H1 (cell line): ENCODE measurements around the gene ADK.

Experiments used
- BACH1 ChIP-seq: IDR thresholded peaks from 2 replicates; pipeline ENCODE4 v1.6.1; 2012; ENCODE audit warnings: low read length, improper control_type of control experiment
- CTCF ChIP-seq, 3 experiments: IDR thresholded peaks; 1 replicate in 2 of 3; 2 replicates in 1 of 3; pipeline versions ENCODE4 v1.5.1 to v1.6.1; 2011; ENCODE audit warnings: low read length in 3 of 3, mild to moderate bottlenecking in 3 of 3, inconsistent platforms in 2 of 3, low read depth in 1 of 3, moderate library complexity in 1 of 3; ENCODE audit not compliant: insufficient read depth in 1 of 3; ENCODE audit errors: control extremely low read depth in 1 of 3
- EP300 ChIP-seq, 2 experiments: IDR thresholded peaks; 1 replicate in 1 of 2; 2 replicates in 1 of 2; pipeline ENCODE4 v1.6.1; 2011 to 2012; ENCODE audit warnings: low read depth in 2 of 2, low read length in 2 of 2, mild to moderate bottlenecking in 2 of 2, borderline replicate concordance in 1 of 2, inconsistent platforms in 1 of 2, moderate library complexity in 1 of 2
- EZH2 ChIP-seq: fragments of 200-600 bp; sonication (generic); IDR thresholded peaks from 2 replicates; pipeline ENCODE4 v1.7.1; 2012; ENCODE audit warnings: low read depth, mild to moderate bottlenecking, moderate library complexity, low read length, inconsistent platforms; ENCODE audit not compliant: severe bottlenecking
- HDAC6 ChIP-seq: IDR thresholded peaks from one replicate; pipeline ENCODE4 v1.7.1; 2012; ENCODE audit warnings: low read depth, mild to moderate bottlenecking, inconsistent platforms, low read length, moderate library complexity
- KDM1A ChIP-seq: fragments of 200-600, 300-600 bp; sonication (generic); IDR thresholded peaks from 2 replicates; pipeline ENCODE4 v1.7.1; 2016; ENCODE audit warnings: mild to moderate bottlenecking, low read length, borderline replicate concordance
- RAD21 ChIP-seq, 2 experiments: IDR thresholded peaks in 1 of 2; conservative IDR thresholded peaks in 1 of 2; 2 replicates each; pipeline ENCODE4 v1.6.1; 2011; ENCODE audit warnings: low read depth in 2 of 2, low read length in 2 of 2, improper control_type of control experiment in 1 of 2, inconsistent platforms in 1 of 2, mild to moderate bottlenecking in 1 of 2, moderate library complexity in 1 of 2
- RNF2 ChIP-seq: fragments of 200-900, 300-1000 bp; sonication (generic); IDR thresholded peaks from 2 replicates; pipeline ENCODE4 v1.7.1; 2016; ENCODE audit warnings: borderline replicate concordance, low read depth, mild to moderate bottlenecking, antibody characterized with exemption, low read length; ENCODE audit not compliant: poor library complexity, severe bottlenecking; ENCODE audit errors: missing control alignments
- SRF ChIP-seq: IDR thresholded peaks from 2 replicates; pipeline ENCODE4 v1.6.1; 2011; ENCODE audit warnings: mild to moderate bottlenecking, low read depth, low read length, moderate library complexity

GRCh38 chr10:74576586-74576985, 425.6 kb downstream of the ADK start:
- no peak for TF ChIP-seq RNF2
- no peak for TF ChIP-seq EP300 (IDR thresholded peaks at IDR 0.05; ENCODE audit: borderline replicate concordance in 1 of 2, low read depth in 2 of 2, low read length in 2 of 2)
- no peak for TF ChIP-seq EZH2
- TF ChIP-seq HDAC6: no peak
- no peak for TF ChIP-seq CTCF (IDR thresholded peaks at IDR 0.05; ENCODE audit: control extremely low read depth in 1 of 3, insufficient read depth in 1 of 3, low read depth in 1 of 3, low read length in 3 of 3)
- TF ChIP-seq KDM1A: no peak
- TF ChIP-seq BACH1: no peak
- no peak for TF ChIP-seq RAD21 (IDR thresholded peaks at IDR 0.05 in 1 of 2, conservative IDR thresholded peaks at IDR 0.05 in 1 of 2; ENCODE audit: low read depth in 2 of 2, low read length in 2 of 2)
- no peak for TF ChIP-seq SRF
